ENCODE data around the gene ZNF407. TPM values are rescaled to one million over a fixed set of nuclear protein-coding genes. Genes with fewer than 3 reads are reported as not detected.

ZNF407 gene
- total RNA-seq, 1 donor from 2014 or later, result 26.7 TPM

DNA sequence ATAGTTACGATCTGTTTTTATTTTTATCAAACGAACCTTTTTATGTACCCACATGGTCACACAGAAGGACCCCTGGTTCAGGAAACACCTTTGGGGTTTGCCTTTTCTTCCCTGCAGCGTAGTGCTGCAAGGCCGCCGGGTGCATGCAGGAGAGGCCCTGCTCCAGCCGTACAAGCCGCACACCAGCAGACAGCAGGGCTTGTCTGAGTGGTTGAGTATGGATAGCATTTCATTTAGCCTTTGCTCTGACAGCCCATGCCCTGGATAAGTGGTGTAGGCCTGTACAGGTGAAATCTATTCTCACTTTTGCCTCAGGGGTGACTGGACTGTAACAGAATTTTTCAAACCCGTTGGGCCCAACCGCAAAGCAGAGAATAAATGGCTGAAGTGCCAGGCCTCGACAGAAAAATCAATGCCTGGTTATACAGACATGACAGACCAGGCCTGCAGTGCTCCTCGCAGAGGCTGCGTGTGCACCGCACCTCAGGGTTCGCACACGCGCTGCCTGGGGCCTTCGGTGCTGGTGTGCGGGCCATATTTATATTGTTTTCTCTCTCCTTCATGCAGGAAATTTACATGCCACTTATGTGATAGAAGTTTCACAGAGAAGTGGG, 279.1 kb downstream of the ZNF407 start:
- Mint-ChIP-seq H3K9me3 (no peaks in the 10 kb centered on the region), H3K4me1 (no peaks in the 10 kb centered on the region), H3K4me3 (no peak overlapping the region), H3K27me3 (no peaks in the 10 kb centered on the region), H3K27ac (no peak overlapping the region), H3K36me3 (ENCODE audit: low read depth) (peaks cover 27% of the 10 kb centered on the region)
- TF ChIP-seq, protein P1, sequence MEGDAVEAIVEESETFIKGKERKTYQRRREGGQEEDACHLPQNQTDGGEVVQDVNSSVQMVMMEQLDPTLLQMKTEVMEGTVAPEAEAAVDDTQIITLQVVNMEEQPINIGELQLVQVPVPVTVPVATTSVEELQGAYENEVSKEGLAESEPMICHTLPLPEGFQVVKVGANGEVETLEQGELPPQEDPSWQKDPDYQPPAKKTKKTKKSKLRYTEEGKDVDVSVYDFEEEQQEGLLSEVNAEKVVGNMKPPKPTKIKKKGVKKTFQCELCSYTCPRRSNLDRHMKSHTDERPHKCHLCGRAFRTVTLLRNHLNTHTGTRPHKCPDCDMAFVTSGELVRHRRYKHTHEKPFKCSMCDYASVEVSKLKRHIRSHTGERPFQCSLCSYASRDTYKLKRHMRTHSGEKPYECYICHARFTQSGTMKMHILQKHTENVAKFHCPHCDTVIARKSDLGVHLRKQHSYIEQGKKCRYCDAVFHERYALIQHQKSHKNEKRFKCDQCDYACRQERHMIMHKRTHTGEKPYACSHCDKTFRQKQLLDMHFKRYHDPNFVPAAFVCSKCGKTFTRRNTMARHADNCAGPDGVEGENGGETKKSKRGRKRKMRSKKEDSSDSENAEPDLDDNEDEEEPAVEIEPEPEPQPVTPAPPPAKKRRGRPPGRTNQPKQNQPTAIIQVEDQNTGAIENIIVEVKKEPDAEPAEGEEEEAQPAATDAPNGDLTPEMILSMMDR (IDR thresholded peaks at IDR 0.05), result no peak
- no peak for ATAC-seq (ENCODE audit: low read depth)
- POLR2A ChIA-PET, result no interaction called here
- CTCF ChIA-PET, result no interaction called here
- intact Hi-C loops (cut with micrococcal nuclease), result no loop called here
- DNase-seq, result no peak

DNA sequence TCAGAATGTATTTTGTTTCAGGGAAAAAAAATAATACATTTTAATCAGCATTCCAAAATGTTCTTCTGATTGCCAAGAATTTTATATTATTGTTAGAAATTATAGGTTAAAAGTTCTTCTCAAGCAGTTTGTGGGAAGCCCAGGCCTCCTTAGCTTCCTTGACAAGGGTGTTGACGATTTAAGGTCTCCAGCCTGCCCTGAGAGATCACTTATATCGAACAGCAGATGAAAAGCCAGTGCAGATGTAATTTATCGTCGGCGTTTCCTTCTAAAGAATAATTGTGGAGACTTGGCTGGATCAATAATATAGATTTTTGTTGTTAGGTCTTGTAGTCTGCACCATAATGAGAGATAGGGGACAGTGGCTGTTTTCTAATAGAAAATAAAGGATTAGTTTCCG, 280.6 kb downstream of the ZNF407 start:
- TF ChIP-seq, protein P1 (IDR thresholded peaks at IDR 0.05), result no peak
- no peaks in the 10 kb centered on the region for H3K4me1 Mint-ChIP-seq
- no peak overlapping the region for H3K27ac Mint-ChIP-seq
- ChIA-PET POLR2A (no interaction called here), CTCF (no interaction called here)
- ATAC-seq (ENCODE audit: low read depth), result no peak
- H3K9me3 Mint-ChIP-seq, result no peaks in the 10 kb centered on the region
- no peak overlapping the region for H3K4me3 Mint-ChIP-seq
- H3K36me3 Mint-ChIP-seq (ENCODE audit: low read depth), result peaks cover 39% of the 10 kb centered on the region
- no peaks in the 10 kb centered on the region for H3K27me3 Mint-ChIP-seq
- no peak for DNase-seq
- intact Hi-C loops (cut with micrococcal nuclease), result no loop called here

DNA sequence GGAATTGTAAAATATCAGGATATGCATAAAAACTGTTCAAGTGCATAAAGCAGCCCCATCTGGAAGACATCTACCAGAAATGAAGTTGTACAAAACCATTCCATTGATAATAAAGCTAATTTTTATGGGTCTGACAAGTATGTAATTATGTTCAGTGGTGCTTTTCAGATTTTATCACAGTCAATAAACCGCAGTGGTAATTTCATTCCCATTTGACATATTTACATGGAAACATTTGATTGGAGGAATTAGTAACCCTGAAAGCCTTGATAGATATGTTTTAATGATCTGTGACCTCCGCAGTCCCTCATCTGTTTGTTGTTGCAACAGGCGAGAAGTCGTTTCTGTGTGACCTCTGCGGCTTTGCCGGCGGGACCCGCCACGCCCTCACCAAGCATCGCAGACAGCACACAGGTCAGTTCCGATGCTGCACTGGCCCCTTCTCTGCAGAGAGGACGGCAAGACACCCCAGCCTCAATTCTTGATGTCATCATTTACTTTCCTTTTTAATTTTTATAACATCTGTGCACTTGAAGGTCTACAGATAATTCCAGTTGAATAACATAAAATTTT, 283.1 kb downstream of the ZNF407 start:
- ChIA-PET POLR2A (no interaction called here), CTCF (no interaction called here)
- no peak overlapping the region for H3K27ac Mint-ChIP-seq
- no peaks in the 10 kb centered on the region for H3K4me1 Mint-ChIP-seq
- TF ChIP-seq, protein P1 (IDR thresholded peaks at IDR 0.05), result no peak
- intact Hi-C loops (cut with micrococcal nuclease), result no loop called here
- H3K9me3 Mint-ChIP-seq, result no peaks in the 10 kb centered on the region
- DNase-seq (no peak), ATAC-seq (ENCODE audit: low read depth) (no peak)
- H3K36me3 Mint-ChIP-seq (ENCODE audit: low read depth), result peaks cover 51% of the 10 kb centered on the region
- H3K27me3 Mint-ChIP-seq, result no peaks in the 10 kb centered on the region
- no peak overlapping the region for H3K4me3 Mint-ChIP-seq

DNA sequence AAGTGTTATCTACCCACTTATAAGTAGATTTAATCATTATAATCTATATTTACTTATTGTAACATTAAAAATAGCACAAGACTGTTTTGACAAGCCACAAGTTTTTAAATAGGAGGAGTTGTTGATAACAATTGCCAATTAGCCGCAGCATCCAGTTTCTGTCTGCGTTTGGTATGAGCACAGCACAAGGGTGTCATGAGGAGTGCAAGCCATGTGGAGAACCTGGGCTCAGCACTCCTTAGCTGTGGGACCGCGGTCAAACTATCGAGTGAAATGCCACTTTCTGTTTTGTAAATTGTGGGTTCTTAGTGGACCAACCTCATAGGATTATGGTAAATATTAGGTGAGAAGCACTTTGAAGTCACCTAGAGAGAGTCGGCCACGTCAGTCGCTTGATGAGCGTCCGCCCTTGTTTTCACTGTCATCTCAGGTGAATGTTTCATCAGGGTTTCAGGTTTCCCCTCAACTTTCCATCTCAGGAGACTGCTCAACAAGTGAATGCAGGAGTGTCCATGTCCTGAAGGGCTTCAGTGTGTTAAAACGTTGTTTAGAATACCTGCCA, 294.5 kb downstream of the ZNF407 start:
- no peaks in the 10 kb centered on the region for H3K4me1 Mint-ChIP-seq
- intact Hi-C loops (cut with micrococcal nuclease), result no loop called here
- H3K9me3 Mint-ChIP-seq, result no peaks in the 10 kb centered on the region
- CTCF ChIA-PET, result no interaction called here
- ATAC-seq (ENCODE audit: low read depth), result no peak
- TF ChIP-seq, protein P1 (IDR thresholded peaks at IDR 0.05), result no peak
- no peak overlapping the region for H3K4me3 Mint-ChIP-seq
- DNase-seq, result no peak
- H3K27ac Mint-ChIP-seq, result no peak overlapping the region
- POLR2A ChIA-PET, result no interaction called here
- no peaks in the 10 kb centered on the region for H3K27me3 Mint-ChIP-seq
- H3K36me3 Mint-ChIP-seq (ENCODE audit: low read depth), result peaks cover 28% of the 10 kb centered on the region

DNA sequence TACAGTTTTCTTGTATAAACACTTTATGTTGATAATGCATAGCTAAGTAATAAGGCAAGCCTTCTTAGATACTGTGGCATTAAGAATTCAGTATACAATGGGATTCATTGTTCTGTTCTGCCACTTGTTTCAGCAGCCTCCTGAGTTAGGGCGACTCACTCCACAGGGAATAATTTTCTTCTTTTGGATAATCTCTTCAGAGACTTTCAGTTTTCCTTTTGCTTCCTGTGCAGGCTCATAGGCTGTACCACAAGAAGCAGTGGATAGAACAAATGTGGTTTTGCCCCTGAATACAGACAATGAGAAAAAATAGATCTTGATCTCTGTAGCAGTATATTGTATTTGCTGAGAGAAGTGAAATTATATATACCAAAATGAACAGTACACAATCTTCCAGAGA, 298.0 kb downstream of the ZNF407 start:
- DNase-seq (no peak), ATAC-seq (ENCODE audit: low read depth) (no peak)
- no peaks in the 10 kb centered on the region for H3K4me1 Mint-ChIP-seq
- intact Hi-C loops (cut with micrococcal nuclease), result loop anchor here (1.0 to 5.0 kb wide), 3 partner anchors 68 to 582 kb away; no protein-coding TSS in a partner anchor
- peaks cover 15% of the 10 kb centered on the region for H3K36me3 Mint-ChIP-seq (ENCODE audit: low read depth)
- H3K27ac Mint-ChIP-seq, result no peak overlapping the region
- no peak overlapping the region for H3K4me3 Mint-ChIP-seq
- H3K27me3 Mint-ChIP-seq, result no peaks in the 10 kb centered on the region
- no peaks in the 10 kb centered on the region for H3K9me3 Mint-ChIP-seq
- TF ChIP-seq, protein P1 (IDR thresholded peaks at IDR 0.05), result no peak
- CTCF ChIA-PET, result no interaction called here
- POLR2A ChIA-PET, result no interaction called here
